ENCODE data around the gene CKLF. TPM values are rescaled to one million over a fixed set of nuclear protein-coding genes. Genes with fewer than 3 reads are reported as not detected.
"Not testable (repeated sequence)": the region's sequence is repeated elsewhere in the genome, so short reads cannot be mapped to it uniquely, and the experiment has no call there.

CKLF gene
- total RNA-seq, 1 experiment from 2014 or later: 57.8 TPM

DNA sequence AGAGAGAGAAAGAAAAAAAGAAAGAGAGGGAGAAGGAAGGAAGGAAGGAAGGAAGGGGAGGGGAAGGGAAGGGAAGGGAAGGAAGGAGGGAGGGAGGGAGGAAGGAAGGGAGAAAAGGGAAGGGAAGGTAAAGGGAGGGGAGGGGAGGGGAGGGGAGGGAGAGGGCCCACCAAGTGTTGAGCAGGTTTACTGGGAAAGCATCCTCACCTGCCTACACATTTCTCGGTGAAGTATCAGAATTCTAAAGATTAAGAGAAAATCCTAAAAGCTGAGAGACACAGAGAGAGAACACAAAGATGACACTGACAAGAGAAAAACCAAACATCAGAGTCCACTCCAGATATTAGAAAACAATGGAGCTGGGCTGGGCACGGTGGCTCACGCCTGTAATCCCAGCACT is 39.9 kb downstream of the CKLF start:
- TF ChIP-seq, protein P1, sequence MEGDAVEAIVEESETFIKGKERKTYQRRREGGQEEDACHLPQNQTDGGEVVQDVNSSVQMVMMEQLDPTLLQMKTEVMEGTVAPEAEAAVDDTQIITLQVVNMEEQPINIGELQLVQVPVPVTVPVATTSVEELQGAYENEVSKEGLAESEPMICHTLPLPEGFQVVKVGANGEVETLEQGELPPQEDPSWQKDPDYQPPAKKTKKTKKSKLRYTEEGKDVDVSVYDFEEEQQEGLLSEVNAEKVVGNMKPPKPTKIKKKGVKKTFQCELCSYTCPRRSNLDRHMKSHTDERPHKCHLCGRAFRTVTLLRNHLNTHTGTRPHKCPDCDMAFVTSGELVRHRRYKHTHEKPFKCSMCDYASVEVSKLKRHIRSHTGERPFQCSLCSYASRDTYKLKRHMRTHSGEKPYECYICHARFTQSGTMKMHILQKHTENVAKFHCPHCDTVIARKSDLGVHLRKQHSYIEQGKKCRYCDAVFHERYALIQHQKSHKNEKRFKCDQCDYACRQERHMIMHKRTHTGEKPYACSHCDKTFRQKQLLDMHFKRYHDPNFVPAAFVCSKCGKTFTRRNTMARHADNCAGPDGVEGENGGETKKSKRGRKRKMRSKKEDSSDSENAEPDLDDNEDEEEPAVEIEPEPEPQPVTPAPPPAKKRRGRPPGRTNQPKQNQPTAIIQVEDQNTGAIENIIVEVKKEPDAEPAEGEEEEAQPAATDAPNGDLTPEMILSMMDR (IDR thresholded peaks at IDR 0.05; ENCODE audit: unreplicated experiment): no peak
- no peaks in the 10 kb centered on the region for H3K9me3 Mint-ChIP-seq (ENCODE audit: unreplicated experiment)
- no TSS peak for BruUV-seq (replicated peaks)
- intact Hi-C loops (cut with micrococcal nuclease): no loop called here
- CTCF ChIA-PET: interaction anchor here (0.6 to 0.7 kb wide), 2 partner anchors 134 to 807 kb away, joined by 3 to 4 read pairs; no protein-coding TSS in a partner anchor
- no peaks in the 10 kb centered on the region for H3K36me3 Mint-ChIP-seq (ENCODE audit: insufficient read depth, unreplicated experiment)
- POLR2A ChIA-PET: no interaction called here
- no peak overlapping the region for H3K27ac Mint-ChIP-seq (ENCODE audit: low read depth, unreplicated experiment)
- no peak for DNase-seq (ENCODE audit: unreplicated experiment)
- H3K4me3 Mint-ChIP-seq (ENCODE audit: unreplicated experiment): no peak overlapping the region
- no peaks in the 10 kb centered on the region for H3K4me1 Mint-ChIP-seq (ENCODE audit: insufficient read depth, unreplicated experiment)
- H3K27me3 Mint-ChIP-seq (ENCODE audit: insufficient read depth, unreplicated experiment): no peaks in the 10 kb centered on the region

DNA sequence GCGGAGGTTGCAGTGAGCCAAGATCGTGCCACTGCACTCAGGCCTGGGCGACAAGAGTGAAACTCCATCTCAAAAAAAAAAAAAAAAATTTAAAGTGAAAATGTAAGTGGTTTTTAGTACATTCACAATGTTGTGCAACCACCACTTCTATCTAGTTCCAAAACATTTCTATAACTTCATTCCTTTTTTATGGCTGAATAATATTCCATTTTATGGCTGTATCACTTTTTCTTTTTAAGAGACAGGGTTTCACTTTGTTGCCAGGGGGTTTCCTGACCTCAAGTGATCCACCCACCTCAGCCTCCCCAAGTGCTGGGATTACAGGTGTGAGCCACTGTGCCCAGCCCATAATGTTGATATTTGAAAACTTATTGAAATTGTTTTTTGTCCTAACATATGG is 40.4 kb downstream of the CKLF start:
- intact Hi-C loops (cut with micrococcal nuclease): no loop called here
- POLR2A ChIA-PET: no interaction called here
- H3K36me3 Mint-ChIP-seq (ENCODE audit: insufficient read depth, unreplicated experiment): no peaks in the 10 kb centered on the region
- BruUV-seq (replicated peaks): no TSS peak
- H3K27ac Mint-ChIP-seq (ENCODE audit: low read depth, unreplicated experiment): no peak overlapping the region
- CTCF ChIA-PET: interaction anchor here (0.6 kb wide), 2 partner anchors 63 to 806 kb away, joined by 3 to 4 read pairs; no protein-coding TSS in a partner anchor
- DNase-seq (ENCODE audit: unreplicated experiment): no peak
- H3K4me3 Mint-ChIP-seq (ENCODE audit: unreplicated experiment): no peak overlapping the region
- H3K4me1 Mint-ChIP-seq (ENCODE audit: insufficient read depth, unreplicated experiment): no peaks in the 10 kb centered on the region
- no peaks in the 10 kb centered on the region for H3K27me3 Mint-ChIP-seq (ENCODE audit: insufficient read depth, unreplicated experiment)
- no peaks in the 10 kb centered on the region for H3K9me3 Mint-ChIP-seq (ENCODE audit: unreplicated experiment)
- TF ChIP-seq, protein P1 (IDR thresholded peaks at IDR 0.05; ENCODE audit: unreplicated experiment): no peak

DNA sequence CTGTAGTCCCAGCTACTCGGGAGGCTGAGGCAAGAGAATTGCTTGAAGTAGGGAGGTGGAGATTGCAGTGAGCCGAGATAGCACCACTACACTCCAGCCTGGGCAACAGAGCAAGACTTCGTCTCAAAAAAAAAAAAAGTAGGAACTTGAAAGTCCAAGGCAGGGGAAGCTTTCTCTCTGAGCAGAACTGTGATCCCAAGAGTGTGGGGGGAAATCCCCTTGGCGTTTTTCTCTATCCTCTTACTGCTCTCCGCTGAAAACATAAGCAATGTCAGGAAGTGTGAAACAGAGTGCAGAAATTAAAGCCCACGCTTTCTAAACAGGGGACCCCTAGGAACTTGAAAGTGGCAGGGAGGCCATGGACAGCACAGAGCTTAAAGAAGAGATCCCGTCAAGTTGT is 42.4 kb downstream of the CKLF start:
- H3K36me3 Mint-ChIP-seq (ENCODE audit: insufficient read depth, unreplicated experiment): no peaks in the 10 kb centered on the region
- TF ChIP-seq, protein P1 (IDR thresholded peaks at IDR 0.05; ENCODE audit: unreplicated experiment): no peak
- BruUV-seq (replicated peaks): no TSS peak
- no peaks in the 10 kb centered on the region for H3K4me1 Mint-ChIP-seq (ENCODE audit: insufficient read depth, unreplicated experiment)
- H3K4me3 Mint-ChIP-seq (ENCODE audit: unreplicated experiment): no peak overlapping the region
- intact Hi-C loops (cut with micrococcal nuclease): no loop called here
- DNase-seq (ENCODE audit: unreplicated experiment): no peak
- ChIA-PET CTCF (interaction anchor here (1.3 to 2.1 kb wide), 2 partner anchors 13 to 14 kb away, joined by 4 to 8 read pairs; no protein-coding TSS in a partner anchor), POLR2A (no interaction called here)
- H3K27me3 Mint-ChIP-seq (ENCODE audit: insufficient read depth, unreplicated experiment): peaks cover 5% of the 10 kb centered on the region
- H3K9me3 Mint-ChIP-seq (ENCODE audit: unreplicated experiment): no peaks in the 10 kb centered on the region
- H3K27ac Mint-ChIP-seq (ENCODE audit: low read depth, unreplicated experiment): no peak overlapping the region

DNA sequence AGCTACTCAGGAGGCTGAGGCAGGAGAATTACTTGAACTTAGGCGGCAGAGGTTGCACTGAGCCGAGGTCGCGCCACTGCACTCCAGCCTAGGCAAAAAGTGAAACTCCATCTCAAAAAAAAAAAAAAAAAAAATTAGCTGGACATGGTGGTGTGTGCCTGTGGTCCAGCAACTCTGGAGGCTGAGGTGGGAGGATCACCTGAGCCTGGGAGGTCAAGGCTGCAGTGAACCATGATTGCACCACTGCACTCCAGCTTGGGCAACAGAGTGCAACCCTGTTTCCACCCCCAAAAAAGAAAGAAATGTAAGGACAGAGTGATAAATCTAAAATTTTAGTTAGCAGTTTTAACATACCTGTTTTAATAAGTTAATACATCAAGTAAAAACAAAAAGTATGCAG is 44.2 kb downstream of the CKLF start:
- intact Hi-C loops (cut with micrococcal nuclease); POLR2A ChIA-PET; H3K4me3 Mint-ChIP-seq (ENCODE audit: unreplicated experiment); H3K27ac Mint-ChIP-seq (ENCODE audit: low read depth, unreplicated experiment); H3K36me3 Mint-ChIP-seq (ENCODE audit: insufficient read depth, unreplicated experiment); H3K4me1 Mint-ChIP-seq (ENCODE audit: insufficient read depth, unreplicated experiment); DNase-seq (ENCODE audit: unreplicated experiment); H3K9me3 Mint-ChIP-seq (ENCODE audit: unreplicated experiment); BruUV-seq (replicated peaks): not testable (repeated sequence)
- H3K27me3 Mint-ChIP-seq (ENCODE audit: insufficient read depth, unreplicated experiment): peaks cover 11% of the 10 kb centered on the region
- CTCF ChIA-PET: interaction anchor here (0.6 to 1.4 kb wide), 5 partner anchors 11 to 157 kb away, joined by 3 to 6 read pairs (median 4); no protein-coding TSS in a partner anchor
